ENCODE measurements around the gene SLC1A5. TPM values are rescaled to one million over a fixed set of nuclear protein-coding genes. Genes with fewer than 3 reads are reported as not detected.
"Not testable (repeated sequence)": the region's sequence is repeated elsewhere in the genome, so short reads cannot be mapped to it uniquely, and the experiment has no call there.

The SLC1A5 gene
- polyA plus RNA-seq (ENCODE audit: insufficient read length in 4 of 4), result 10 to 100 TPM; 37.8 to 54.3 (median 41.2) TPM

- peak in 1 of 4 donors; percentile 82 for DNase-seq (ENCODE audit: low read depth in 4 of 4, low spot score in 3 of 4)
Observed at GRCh38 chr19:46788262-46788967, at the start of gene SLC1A5. TSS of gene SLC1A5 (minus strand) at chr19:46788594. CDS start at chr19:46787965, 629 bp downstream.

DNA sequence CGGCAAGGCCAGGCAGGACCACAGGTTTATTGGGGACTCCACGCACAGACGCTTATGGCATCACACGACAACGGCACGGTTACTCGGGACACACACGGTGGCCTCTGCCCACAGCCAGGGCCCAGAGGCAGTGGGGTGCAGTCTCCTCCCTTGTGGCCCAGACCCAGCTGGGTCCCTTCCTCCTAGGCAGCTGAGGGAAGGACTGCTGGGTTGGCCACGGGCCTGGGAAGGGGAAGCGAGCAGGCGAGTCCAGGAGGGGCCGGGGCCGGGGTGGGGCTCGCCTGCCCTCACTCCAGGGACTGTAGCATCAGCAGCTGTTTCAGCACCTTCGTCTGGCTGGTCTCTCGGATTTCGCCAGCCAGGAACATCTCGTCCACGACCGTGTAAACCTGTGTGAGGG lies 49.8 kb upstream of the SLC1A5 start:
- DNase-seq (ENCODE audit: low read depth in 4 of 4, low spot score in 3 of 4), result no peak

- no peak for DNase-seq (ENCODE audit: low read depth in 4 of 4, low spot score in 3 of 4)
Observed at GRCh38 chr19:46834984-46835383, 46.6 kb upstream of the SLC1A5 start.

GRCh38 chr19:46834121-46834520 lies 45.7 kb upstream of the SLC1A5 start:
- no peak for DNase-seq (ENCODE audit: low read depth in 4 of 4, low spot score in 3 of 4)

GRCh38 chr19:46830864-46831263 lies 42.5 kb upstream of the SLC1A5 start:
- DNase-seq (ENCODE audit: low read depth in 4 of 4, low spot score in 3 of 4), result no peak

GRCh38 chr19:46828484-46828883 lies 40.1 kb upstream of the SLC1A5 start:
- no peak for DNase-seq (ENCODE audit: low read depth in 4 of 4, low spot score in 3 of 4)

DNA sequence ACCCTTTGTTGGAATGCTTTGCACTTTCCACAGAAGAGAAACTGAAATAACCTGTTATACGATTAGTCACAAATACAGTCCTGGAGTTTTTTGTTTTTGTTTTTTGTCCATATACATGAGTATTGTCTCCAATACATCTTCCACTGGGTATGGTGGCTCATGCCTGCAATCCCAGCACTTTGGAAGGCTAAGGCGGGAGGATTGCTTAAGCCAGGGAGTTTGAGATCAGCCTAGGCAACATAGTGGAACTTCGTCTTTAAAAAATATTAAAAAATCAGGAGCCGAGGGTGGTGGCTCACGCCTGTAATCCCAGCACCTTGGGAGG lies 37.3 kb upstream of the SLC1A5 start:
- no peak for DNase-seq (ENCODE audit: low read depth in 4 of 4, low spot score in 3 of 4)

GRCh38 chr19:46824890-46825730 lies 36.7 kb upstream of the SLC1A5 start:
- no peak for DNase-seq (ENCODE audit: low read depth in 4 of 4, low spot score in 3 of 4)

DNA sequence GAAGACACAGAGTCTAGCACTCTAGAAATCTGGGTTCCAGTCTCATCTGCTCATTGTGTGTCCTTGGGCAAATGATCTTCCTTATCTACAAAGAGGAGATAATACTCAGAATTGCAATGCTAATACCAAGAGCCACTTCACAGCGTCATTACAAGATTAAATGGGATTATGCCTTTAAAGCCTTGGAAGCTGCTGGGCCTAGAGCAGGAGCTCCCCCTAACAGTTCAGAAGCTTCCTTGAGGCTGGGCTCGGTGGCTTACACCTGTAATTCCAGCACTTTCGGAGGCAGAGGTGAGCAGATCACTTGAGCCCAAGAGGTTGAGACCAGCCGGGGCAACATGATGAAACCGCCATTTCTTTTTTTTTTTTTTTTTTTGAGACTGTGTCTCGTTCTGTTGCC lies 34.7 kb upstream of the SLC1A5 start:
- no peak for DNase-seq (ENCODE audit: low read depth in 4 of 4, low spot score in 3 of 4)

DNA sequence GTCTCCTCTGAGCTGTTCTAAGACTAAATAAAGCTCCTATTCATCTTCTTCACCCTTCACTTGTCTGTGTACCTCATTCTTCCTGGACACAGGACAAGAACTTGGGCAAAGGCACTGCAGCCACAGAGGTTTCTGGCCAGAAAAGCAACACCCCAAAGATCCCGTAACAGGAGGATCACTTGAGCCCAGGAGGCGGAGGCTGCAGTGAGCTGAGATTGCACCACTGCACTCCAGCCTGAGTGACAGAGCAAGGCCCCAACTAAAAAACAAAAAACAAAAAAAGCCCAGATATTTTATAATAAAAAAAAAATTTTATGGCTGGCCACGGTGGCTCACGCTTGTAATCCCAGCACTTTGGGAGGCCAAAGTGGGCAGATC lies 34.0 kb upstream of the SLC1A5 start:
- DNase-seq (ENCODE audit: low read depth in 4 of 4, low spot score in 3 of 4), result not testable (repeated sequence)

DNA sequence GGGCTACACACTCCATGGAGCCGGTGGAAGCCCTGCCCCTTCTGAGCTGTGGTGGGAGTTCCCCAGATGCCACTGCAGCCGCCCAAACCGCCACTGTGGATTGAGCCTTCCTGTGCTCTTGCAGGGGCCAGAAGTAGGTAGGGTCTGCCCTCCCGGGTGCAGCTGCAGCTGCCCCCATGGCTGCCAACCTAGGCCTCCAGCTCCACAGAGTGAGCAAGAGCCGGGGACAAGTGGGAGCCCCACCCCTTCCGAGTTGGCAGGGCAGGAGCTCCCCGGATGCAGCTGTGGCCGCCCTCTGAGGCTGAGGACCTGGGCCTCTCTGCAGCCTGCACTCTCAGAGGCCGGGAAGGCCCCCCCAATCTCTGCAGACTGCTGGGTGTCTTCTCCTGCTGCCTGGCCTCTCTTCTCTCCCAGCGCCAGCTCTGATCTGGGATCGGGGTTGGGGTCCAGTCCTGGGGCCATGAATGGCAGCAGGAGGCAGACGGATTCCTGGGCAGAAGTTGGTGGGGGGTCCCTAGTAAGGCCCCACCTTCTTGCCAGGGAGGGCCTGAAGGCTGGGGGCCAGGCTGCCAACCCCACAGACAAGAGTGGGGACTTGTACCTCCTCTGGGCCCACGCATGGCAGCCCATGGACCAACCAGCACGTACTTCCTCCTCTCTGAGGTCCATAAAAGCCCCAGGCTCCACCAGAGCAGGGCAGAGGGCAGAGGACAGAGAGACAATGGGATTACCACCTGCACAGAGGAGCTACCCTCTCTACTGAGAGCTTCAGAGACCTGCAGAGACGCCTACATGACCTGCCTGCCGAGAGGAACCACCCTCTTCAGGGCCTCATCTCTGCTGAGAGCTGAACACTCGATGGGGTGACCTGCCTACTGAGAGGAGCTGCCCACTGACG lies 33.4 kb upstream of the SLC1A5 start:
- no peak for DNase-seq (ENCODE audit: low read depth in 4 of 4, low spot score in 3 of 4)

DNA sequence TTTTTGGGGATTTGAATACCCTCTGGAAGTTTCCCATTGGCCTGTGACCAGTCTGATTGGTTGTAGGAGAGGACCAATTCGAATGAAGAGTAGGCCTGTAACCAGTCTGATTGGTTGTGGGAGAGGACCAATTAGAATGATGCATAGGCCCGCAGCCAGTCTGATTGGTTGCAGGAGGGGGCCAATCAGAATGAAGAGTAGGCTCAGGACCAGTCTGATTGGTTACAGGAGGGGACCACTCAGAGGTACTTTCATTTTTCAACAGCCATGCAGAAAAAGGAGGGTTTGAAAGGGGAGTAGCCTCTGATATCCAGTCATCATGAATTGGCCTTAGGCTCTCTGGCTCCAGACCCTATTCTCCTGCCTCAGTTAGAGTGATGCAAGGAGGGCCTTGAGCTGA lies 30.4 kb upstream of the SLC1A5 start:
- no peak for DNase-seq (ENCODE audit: low read depth in 4 of 4, low spot score in 3 of 4)

GRCh38 chr19:46815833-46816627 lies 27.6 kb upstream of the SLC1A5 start:
- DNase-seq (ENCODE audit: low read depth in 4 of 4, low spot score in 3 of 4), result no peak

DNA sequence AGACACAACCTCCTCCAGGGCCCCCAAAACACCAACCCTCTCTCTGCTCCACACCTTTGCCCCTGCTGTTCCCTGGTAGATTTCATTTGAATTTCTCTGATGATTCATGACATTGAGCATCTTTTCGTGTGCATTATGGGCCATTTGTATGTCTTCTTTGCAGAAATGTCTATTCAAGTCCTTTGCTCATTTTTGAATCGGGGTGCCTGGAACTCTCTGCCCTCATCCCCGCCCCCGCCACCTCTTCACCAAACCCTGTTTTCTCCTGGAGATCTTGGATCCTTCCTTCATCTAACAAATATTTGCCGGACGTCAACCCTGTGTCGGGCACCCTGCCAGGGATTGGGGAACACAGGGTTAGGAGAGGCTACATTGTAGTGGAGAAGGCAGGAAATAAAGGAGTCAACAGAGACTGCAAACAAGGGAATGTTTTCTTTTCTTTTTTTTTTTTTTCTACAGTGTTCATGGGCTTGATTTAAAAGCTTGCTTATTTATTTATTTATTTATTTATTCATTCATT lies 25.5 kb upstream of the SLC1A5 start:
- peak in 2 of 4 donors; percentile 34 to 69 for DNase-seq (ENCODE audit: low read depth in 4 of 4, low spot score in 3 of 4)

DNA sequence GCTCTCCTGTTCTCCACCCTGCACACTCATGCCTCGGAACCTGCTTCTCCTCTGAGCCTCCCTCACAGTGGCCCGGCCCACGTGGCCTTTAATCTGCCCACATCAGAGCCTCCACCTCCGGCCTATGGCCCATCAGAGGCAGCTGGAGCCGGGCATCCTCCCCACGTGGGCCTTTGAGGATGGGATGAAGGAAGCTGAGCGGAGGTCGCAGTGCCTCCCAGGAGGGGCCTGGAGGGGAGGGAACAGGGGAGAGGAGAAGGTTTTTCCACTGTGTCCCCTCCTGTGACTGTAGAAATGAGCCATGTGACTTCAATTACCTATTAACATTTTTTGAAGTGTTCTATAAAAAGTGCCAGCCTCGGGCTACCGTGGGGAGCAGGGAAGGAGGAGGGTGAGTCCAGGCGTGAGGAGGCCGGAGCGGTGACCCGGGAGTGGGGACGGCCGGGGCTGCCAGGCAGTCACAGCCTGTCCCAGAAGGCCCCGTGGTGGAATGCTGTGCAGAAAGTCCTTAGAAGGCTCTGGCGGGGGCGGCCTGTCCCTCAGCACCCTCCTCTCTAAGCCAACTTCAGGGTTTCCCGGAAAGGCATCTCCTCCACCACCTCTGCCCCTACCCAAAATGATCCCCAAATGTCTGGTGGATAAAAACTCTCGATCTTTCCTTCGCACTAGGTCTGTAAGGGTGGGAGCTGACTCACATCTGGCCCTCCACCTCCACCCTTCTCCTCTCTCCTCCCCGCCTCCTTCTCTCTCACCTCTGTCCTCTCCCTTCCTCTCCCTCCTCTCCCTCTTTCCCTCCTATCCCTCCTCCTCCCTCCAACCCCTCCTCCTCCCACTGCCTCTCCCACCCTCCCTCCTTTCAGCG lies 24.8 kb upstream of the SLC1A5 start:
- DNase-seq (ENCODE audit: low read depth in 4 of 4, low spot score in 3 of 4), result no peak

- no peak for DNase-seq (ENCODE audit: low read depth in 4 of 4, low spot score in 3 of 4)
Observed at GRCh38 chr19:46809534-46810272, 21.3 kb upstream of the SLC1A5 start.

DNA sequence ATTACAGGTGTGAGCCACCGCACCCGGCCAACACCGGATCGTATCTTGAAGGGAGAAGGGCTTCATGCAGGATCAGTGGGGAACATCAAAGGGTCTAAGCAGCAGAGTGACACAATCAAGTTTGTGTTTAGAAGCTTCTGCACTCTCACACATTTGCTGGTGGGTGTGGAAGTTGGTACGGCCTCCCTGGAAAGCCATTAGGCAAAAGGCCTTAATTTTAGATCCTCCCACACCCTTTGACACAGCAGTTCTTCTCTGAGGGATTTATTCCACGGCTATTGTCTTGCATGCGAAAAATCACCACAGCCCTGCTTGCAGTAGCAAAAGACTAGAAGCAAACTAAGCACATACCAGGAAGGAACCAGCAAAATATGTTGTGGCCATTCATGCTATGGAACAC lies 18.3 kb upstream of the SLC1A5 start:
- no peak for DNase-seq (ENCODE audit: low read depth in 4 of 4, low spot score in 3 of 4)

DNA sequence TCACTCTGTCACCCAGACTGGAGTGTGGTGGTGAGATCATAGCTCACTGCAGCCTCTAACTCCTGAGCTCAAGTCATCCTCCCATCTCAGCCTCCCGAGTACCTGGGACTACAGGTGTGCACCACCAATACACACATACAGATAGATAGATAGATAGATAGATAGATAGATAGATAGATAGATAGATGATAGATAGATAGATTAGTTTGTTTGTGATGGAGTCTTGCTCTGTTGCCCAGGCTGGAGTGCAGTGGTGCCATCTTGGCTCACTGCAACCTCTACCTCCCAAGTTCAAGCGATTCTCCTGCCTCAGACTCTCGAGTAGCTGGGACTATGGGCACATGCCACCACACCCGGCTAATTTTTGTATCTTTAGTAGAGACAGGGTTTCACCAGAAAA lies 16.0 kb upstream of the SLC1A5 start:
- DNase-seq (ENCODE audit: low read depth in 4 of 4, low spot score in 3 of 4), result not testable (repeated sequence)
